CD4-positive, alpha-beta memory T cell (primary cell): ENCODE measurements around the gene UPF3B. TPM values are rescaled to one million over a fixed set of nuclear protein-coding genes. Genes with fewer than 3 reads are reported as not detected.

Experiments used
- polyA plus RNA-seq, 2 donors: library from polyadenylated mRNA; unstranded; fragments of 300-500 nt; fragmentation: Illumina TruSeq; gene quantifications; one replicate each; pipeline ENCODE4 v1.2.3, GENCODE V29; 2021
- total RNA-seq, 2 experiments: library from RNA; stranded (reverse); gene quantifications; one replicate each; pipeline ENCODE4 v1.2.3, GENCODE V29; 2021

UPF3B gene
- total and polyA plus RNA-seq, 4 experiments from 2014 or later: 3.9 to 12.1 (median 9.4) TPM

Other genes with a start within 250 kb of the UPF3B start
- 10 to 100 TPM; 13.0 to 14.2 TPM for gene NKRF, start 246.5 kb downstream of the UPF3B start, total RNA-seq
- gene NKRF, start 246.5 kb downstream of the UPF3B start, polyA plus RNA-seq: 1 to 10 TPM; 5.6 to 7.3 TPM
- 100 to 1,000 TPM; 174 to 178 TPM for gene SEPTIN6, start 159.8 kb downstream of the UPF3B start, total RNA-seq
- gene SEPTIN6, start 159.8 kb downstream of the UPF3B start, polyA plus RNA-seq: 100 to 1,000 TPM; 112 to 244 TPM
- 1 to 10 TPM; 1.9 to 2.0 TPM for gene SOWAHD, start 94.4 kb downstream of the UPF3B start, total RNA-seq
- 1 to 10 TPM in 1 of 2 donors, not detected in 1; 2.6 TPM for gene SOWAHD, start 94.4 kb downstream of the UPF3B start, polyA plus RNA-seq
- gene RPL39, start 61.3 kb downstream of the UPF3B start, total RNA-seq: 1,000 to 10,000 TPM; 3,907 to 4,108 TPM
- 1,000 to 10,000 TPM; 3,926 to 4,396 TPM for gene RPL39, start 61.3 kb downstream of the UPF3B start, polyA plus RNA-seq
- 10 to 100 TPM; 43.0 to 45.3 TPM for gene RNF113A, start 18.8 kb upstream of the UPF3B start, total RNA-seq
- gene RNF113A, start 18.8 kb upstream of the UPF3B start, polyA plus RNA-seq: 10 to 100 TPM; 57.3 to 64.8 TPM
- gene NDUFA1, start 18.9 kb upstream of the UPF3B start, total RNA-seq: 10 to 100 TPM; 59.7 to 62.4 TPM
- 100 to 1,000 TPM; 308 to 409 TPM for gene NDUFA1, start 18.9 kb upstream of the UPF3B start, polyA plus RNA-seq
- not detected for gene AKAP14, start 42.9 kb upstream of the UPF3B start, total RNA-seq
- gene AKAP14, start 42.9 kb upstream of the UPF3B start, polyA plus RNA-seq: not detected
- 10 to 100 TPM; 15.1 to 15.9 TPM for gene NKAP, start 90.8 kb upstream of the UPF3B start, total RNA-seq
- gene NKAP, start 90.8 kb upstream of the UPF3B start, polyA plus RNA-seq: 1 to 10 TPM; 1.4 to 5.1 TPM
- gene RHOXF2B, start 224.7 kb upstream of the UPF3B start, total RNA-seq: not detected
- under 1 TPM in 1 of 2 donors, not detected in 1; 0.08 TPM for gene RHOXF2B, start 224.7 kb upstream of the UPF3B start, polyA plus RNA-seq